ENCODE measurements around the gene CAPN14.

Gene CAPN14

GRCh38 chr2:31253356-31254131 is 36.2 kb upstream of the CAPN14 start:
- H3K27ac ChIP-seq (ENCODE audit: low read length), result no peak overlapping the region
- H3K9ac ChIP-seq (ENCODE audit: low read length in 2 of 2), result no peak overlapping the region
- peaks cover 0 to 2% of the 10 kb centered on the region in 2 donors for H3K36me3 ChIP-seq (ENCODE audit: control insufficient read depth in 2 of 2, insufficient read depth in 2 of 2, low read length in 2 of 2)
- no peaks in the 10 kb centered on the region for H3K27me3 ChIP-seq (ENCODE audit: control insufficient read depth in 1 of 2, insufficient read depth in 2 of 2, low read length in 2 of 2)
- H3K4me1 ChIP-seq (ENCODE audit: control insufficient read depth, insufficient read depth, low read length), result no peaks in the 10 kb centered on the region
- H3K9me3 ChIP-seq (ENCODE audit: control insufficient read depth in 2 of 2, low read length in 2 of 2), result no peaks in the 10 kb centered on the region
- no peak overlapping the region for H3K4me3 ChIP-seq (ENCODE audit: low read length in 2 of 2)

GRCh38 chr2:31251851-31252250 is 34.5 kb upstream of the CAPN14 start:
- no peak overlapping the region for H3K4me3 ChIP-seq (ENCODE audit: low read length in 2 of 2)
- H3K9me3 ChIP-seq (ENCODE audit: control insufficient read depth in 2 of 2, low read length in 2 of 2), result no peaks in the 10 kb centered on the region
- no peak overlapping the region for H3K9ac ChIP-seq (ENCODE audit: low read length in 2 of 2)
- no peaks in the 10 kb centered on the region for H3K4me1 ChIP-seq (ENCODE audit: control insufficient read depth, insufficient read depth, low read length)
- H3K27me3 ChIP-seq (ENCODE audit: control insufficient read depth in 1 of 2, insufficient read depth in 2 of 2, low read length in 2 of 2), result no peaks in the 10 kb centered on the region
- peaks cover 0 to 2% of the 10 kb centered on the region in 2 donors for H3K36me3 ChIP-seq (ENCODE audit: control insufficient read depth in 2 of 2, insufficient read depth in 2 of 2, low read length in 2 of 2)
- no peak overlapping the region for H3K27ac ChIP-seq (ENCODE audit: low read length)

GRCh38 chr2:31251018-31251417 is 33.7 kb upstream of the CAPN14 start:
- no peak overlapping the region for H3K9ac ChIP-seq (ENCODE audit: low read length in 2 of 2)

DNA sequence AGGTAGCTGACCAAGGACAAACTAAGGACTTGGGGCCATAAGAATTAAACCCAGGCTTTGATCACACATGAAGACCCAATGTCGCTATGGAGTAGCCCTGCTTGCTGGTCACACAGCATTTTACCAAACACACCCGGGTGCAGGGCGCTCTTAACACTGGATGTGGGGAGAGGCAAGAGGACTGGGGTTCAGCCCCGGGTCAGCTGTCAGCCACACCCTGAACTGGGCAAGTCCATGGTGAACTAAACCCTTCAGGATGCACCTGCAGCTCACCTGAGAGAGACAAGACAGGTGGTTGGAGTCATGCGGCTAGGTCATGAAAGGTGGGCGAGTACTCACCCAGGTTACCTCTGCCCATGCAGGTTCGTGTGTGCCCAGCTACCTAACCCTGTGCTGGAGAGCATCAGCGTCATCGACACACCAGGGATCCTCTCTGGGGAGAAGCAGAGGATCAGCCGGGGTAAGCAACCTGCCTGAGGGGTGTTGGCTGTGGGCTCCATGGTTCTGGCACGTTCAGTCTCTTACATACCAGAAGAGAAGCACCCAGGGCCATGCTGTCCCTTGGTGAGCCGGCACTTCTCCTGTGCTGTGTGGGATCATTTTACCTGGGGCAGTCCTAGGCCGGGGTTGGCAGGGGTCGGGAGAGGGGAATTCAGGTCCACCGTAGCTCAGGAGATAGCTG is 31.8 kb upstream of the CAPN14 start:
- no peak overlapping the region for H3K27ac ChIP-seq (ENCODE audit: low read length)
- peaks cover 0 to 3% of the 10 kb centered on the region in 2 donors for H3K36me3 ChIP-seq (ENCODE audit: control insufficient read depth in 2 of 2, insufficient read depth in 2 of 2, low read length in 2 of 2)
- no peak overlapping the region for H3K4me3 ChIP-seq (ENCODE audit: low read length in 2 of 2)
- H3K9me3 ChIP-seq (ENCODE audit: control insufficient read depth in 2 of 2, low read length in 2 of 2), result no peaks in the 10 kb centered on the region
- H3K27me3 ChIP-seq (ENCODE audit: control insufficient read depth in 1 of 2, insufficient read depth in 2 of 2, low read length in 2 of 2), result no peaks in the 10 kb centered on the region
- no peaks in the 10 kb centered on the region for H3K4me1 ChIP-seq (ENCODE audit: control insufficient read depth, insufficient read depth, low read length)
- no peak overlapping the region for H3K9ac ChIP-seq (ENCODE audit: low read length in 2 of 2)

More at GRCh38 chr2:31251018-31251417, 33.7 kb upstream of the CAPN14 start:
- H3K4me3 ChIP-seq (ENCODE audit: low read length in 2 of 2), result no peak overlapping the region
- no peaks in the 10 kb centered on the region for H3K27me3 ChIP-seq (ENCODE audit: control insufficient read depth in 1 of 2, insufficient read depth in 2 of 2, low read length in 2 of 2)
- H3K36me3 ChIP-seq (ENCODE audit: control insufficient read depth in 2 of 2, insufficient read depth in 2 of 2, low read length in 2 of 2), result peaks cover 0 to 2% of the 10 kb centered on the region in 2 donors
- no peaks in the 10 kb centered on the region for H3K9me3 ChIP-seq (ENCODE audit: control insufficient read depth in 2 of 2, low read length in 2 of 2)
- H3K4me1 ChIP-seq (ENCODE audit: control insufficient read depth, insufficient read depth, low read length), result no peaks in the 10 kb centered on the region
- no peak overlapping the region for H3K27ac ChIP-seq (ENCODE audit: low read length)

GRCh38 chr2:31248139-31248538 is 30.8 kb upstream of the CAPN14 start:
- no peak overlapping the region for H3K9ac ChIP-seq (ENCODE audit: low read length in 2 of 2)
- H3K27ac ChIP-seq (ENCODE audit: low read length), result no peak overlapping the region
- no peaks in the 10 kb centered on the region for H3K27me3 ChIP-seq (ENCODE audit: control insufficient read depth in 1 of 2, insufficient read depth in 2 of 2, low read length in 2 of 2)
- no peak overlapping the region for H3K4me3 ChIP-seq (ENCODE audit: low read length in 2 of 2)
- H3K9me3 ChIP-seq (ENCODE audit: control insufficient read depth in 2 of 2, low read length in 2 of 2), result no peaks in the 10 kb centered on the region
- H3K4me1 ChIP-seq (ENCODE audit: control insufficient read depth, insufficient read depth, low read length), result no peaks in the 10 kb centered on the region
- H3K36me3 ChIP-seq (ENCODE audit: control insufficient read depth in 2 of 2, insufficient read depth in 2 of 2, low read length in 2 of 2), result peaks cover 0 to 4% of the 10 kb centered on the region in 2 donors

DNA sequence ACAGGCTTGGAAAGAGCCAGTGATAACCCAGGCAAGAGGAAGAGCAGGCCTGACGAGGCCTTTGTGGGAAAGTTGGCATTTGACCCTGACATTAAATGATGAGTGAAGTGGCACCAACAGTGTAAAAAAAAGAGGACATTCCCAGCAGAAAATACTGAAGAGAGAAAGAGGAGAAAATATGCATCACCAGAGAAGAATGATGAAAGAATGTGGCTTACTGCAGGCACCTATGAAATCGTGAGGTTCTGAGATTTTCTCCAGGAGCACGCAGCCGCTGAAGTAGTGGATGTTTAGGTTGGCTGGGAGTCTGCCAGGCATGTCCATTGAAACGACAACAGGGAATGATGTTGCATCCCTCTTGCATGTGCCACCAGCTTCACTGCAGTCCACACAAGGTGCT is 30.4 kb upstream of the CAPN14 start:
- no peak overlapping the region for H3K9ac ChIP-seq (ENCODE audit: low read length in 2 of 2)
- no peaks in the 10 kb centered on the region for H3K4me1 ChIP-seq (ENCODE audit: control insufficient read depth, insufficient read depth, low read length)
- no peaks in the 10 kb centered on the region for H3K27me3 ChIP-seq (ENCODE audit: control insufficient read depth in 1 of 2, insufficient read depth in 2 of 2, low read length in 2 of 2)
- no peaks in the 10 kb centered on the region for H3K9me3 ChIP-seq (ENCODE audit: control insufficient read depth in 2 of 2, low read length in 2 of 2)
- no peak overlapping the region for H3K27ac ChIP-seq (ENCODE audit: low read length)
- no peak overlapping the region for H3K4me3 ChIP-seq (ENCODE audit: low read length in 2 of 2)
- H3K36me3 ChIP-seq (ENCODE audit: control insufficient read depth in 2 of 2, insufficient read depth in 2 of 2, low read length in 2 of 2), result peaks cover 0 to 4% of the 10 kb centered on the region in 2 donors

DNA sequence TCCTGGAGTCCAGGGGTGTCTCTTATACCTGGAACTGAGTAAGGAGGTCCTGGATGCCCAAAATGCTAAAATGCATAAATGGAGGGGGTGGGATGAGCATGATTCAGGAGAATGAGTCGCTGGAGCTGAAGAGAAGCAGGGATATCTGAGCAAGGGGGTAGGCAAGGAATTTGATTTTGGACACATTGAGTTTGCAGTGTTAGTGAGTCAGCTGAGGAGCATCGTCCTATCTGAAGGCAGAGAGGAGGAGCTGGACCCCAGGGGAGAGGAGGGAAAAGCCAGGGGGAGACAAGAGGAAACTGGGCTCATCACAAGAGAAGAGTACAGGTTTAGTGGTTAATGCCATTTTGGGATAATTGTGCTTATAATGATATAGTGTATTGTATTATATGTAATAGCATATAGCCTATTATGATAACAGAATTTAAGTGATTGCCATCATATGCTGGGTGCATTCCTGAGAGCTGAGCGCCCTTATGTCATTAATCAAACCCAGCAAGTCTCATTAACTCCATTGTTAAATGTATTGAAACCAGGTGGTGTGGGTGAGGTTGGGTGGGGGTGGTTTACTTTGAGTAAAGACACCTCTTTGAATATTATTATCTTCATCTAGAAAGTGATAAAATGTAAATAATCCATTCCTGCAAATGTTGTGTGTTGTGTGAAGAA is 29.0 kb upstream of the CAPN14 start:
- no peak overlapping the region for H3K4me3 ChIP-seq (ENCODE audit: low read length in 2 of 2)
- no peak overlapping the region for H3K9ac ChIP-seq (ENCODE audit: low read length in 2 of 2)
- H3K27ac ChIP-seq (ENCODE audit: low read length), result no peak overlapping the region
- H3K9me3 ChIP-seq (ENCODE audit: control insufficient read depth in 2 of 2, low read length in 2 of 2), result no peaks in the 10 kb centered on the region
- no peaks in the 10 kb centered on the region for H3K27me3 ChIP-seq (ENCODE audit: control insufficient read depth in 1 of 2, insufficient read depth in 2 of 2, low read length in 2 of 2)
- H3K4me1 ChIP-seq (ENCODE audit: control insufficient read depth, insufficient read depth, low read length), result no peaks in the 10 kb centered on the region
- peaks cover 0 to 4% of the 10 kb centered on the region in 2 donors for H3K36me3 ChIP-seq (ENCODE audit: control insufficient read depth in 2 of 2, insufficient read depth in 2 of 2, low read length in 2 of 2)

- Histone ChIP-seq H3K27ac (ENCODE audit: low read length) (no peak overlapping the region), H3K4me3 (ENCODE audit: low read length in 2 of 2) (no peak overlapping the region), H3K9ac (ENCODE audit: low read length in 2 of 2) (no peak overlapping the region), H3K27me3 (ENCODE audit: control insufficient read depth in 1 of 2, insufficient read depth in 2 of 2, low read length in 2 of 2) (no peaks in the 10 kb centered on the region), H3K4me1 (ENCODE audit: control insufficient read depth, insufficient read depth, low read length) (peaks cover 4% of the 10 kb centered on the region), H3K9me3 (ENCODE audit: control insufficient read depth in 2 of 2, low read length in 2 of 2) (no peaks in the 10 kb centered on the region), H3K36me3 (ENCODE audit: control insufficient read depth in 2 of 2, insufficient read depth in 2 of 2, low read length in 2 of 2) (peaks cover 0 to 4% of the 10 kb centered on the region in 2 donors)
Measured at GRCh38 chr2:31244101-31244500, 26.8 kb upstream of the CAPN14 start.

DNA sequence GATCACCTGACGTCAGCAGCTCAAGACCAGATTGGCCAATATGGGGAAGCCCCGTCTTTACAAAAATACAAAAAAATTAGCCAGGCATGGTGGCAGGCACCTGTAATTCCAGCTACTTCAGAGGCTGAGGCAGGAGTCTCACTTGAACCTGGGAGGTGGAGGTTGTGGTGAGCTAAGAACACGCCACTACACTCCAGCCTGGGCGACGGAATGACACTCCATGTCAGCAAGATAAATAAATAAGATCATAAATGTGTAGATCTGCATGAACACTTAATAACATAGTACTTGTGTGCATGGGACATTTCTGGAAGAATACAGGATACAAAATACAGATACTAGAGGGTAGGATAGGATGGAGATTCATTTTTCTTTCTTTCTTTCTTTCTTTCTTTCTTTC is 25.7 kb upstream of the CAPN14 start:
- Histone ChIP-seq H3K9ac (ENCODE audit: low read length in 2 of 2) (no peak overlapping the region), H3K9me3 (ENCODE audit: control insufficient read depth in 2 of 2, low read length in 2 of 2) (no peaks in the 10 kb centered on the region)

DNA sequence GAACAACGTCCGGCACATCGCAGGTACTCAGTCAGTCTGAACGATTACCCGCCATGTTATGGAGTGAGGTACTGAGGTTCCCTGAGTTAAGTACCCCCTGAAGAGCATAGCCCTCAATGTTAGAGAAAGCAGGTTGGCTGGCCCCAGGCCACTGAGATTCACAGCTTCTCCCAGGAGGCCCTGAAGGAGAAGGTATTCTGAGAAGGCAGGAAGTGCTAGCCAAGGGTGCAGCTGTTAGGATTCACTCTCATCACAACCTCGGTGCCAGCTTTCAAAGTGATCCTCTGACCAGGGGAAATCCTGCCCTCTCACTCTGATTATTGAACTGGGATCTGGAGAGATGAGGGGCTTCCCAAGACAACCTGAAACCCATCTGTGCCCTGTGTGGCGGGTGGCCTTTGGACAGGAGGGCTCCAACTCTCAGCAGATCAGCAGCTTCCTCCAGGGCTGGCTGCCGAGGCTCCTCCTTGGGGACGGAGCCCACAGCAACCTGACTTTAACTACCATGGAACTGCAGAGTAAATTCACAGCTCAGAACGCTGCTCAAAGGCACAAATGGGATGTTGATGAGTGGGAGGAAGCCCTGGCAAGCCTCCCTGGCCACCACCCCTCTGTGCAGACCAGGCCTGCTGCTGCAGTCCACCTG is 24.4 kb upstream of the CAPN14 start:
- no peaks in the 10 kb centered on the region for H3K9me3 ChIP-seq (ENCODE audit: control insufficient read depth in 2 of 2, low read length in 2 of 2)
- no peak overlapping the region for H3K9ac ChIP-seq (ENCODE audit: low read length in 2 of 2)
- H3K27me3 ChIP-seq (ENCODE audit: control insufficient read depth in 1 of 2, insufficient read depth in 2 of 2, low read length in 2 of 2), result no peaks in the 10 kb centered on the region
- H3K4me1 ChIP-seq (ENCODE audit: control insufficient read depth, insufficient read depth, low read length), result peaks cover 4% of the 10 kb centered on the region
- H3K36me3 ChIP-seq (ENCODE audit: control insufficient read depth in 2 of 2, insufficient read depth in 2 of 2, low read length in 2 of 2), result peaks cover 0 to 4% of the 10 kb centered on the region in 2 donors
- H3K27ac ChIP-seq (ENCODE audit: low read length), result no peak overlapping the region
- no peak overlapping the region for H3K4me3 ChIP-seq (ENCODE audit: low read length in 2 of 2)

More for the DNA sequence above, 25.7 kb upstream of the CAPN14 start:
- H3K27me3 ChIP-seq (ENCODE audit: control insufficient read depth in 1 of 2, insufficient read depth in 2 of 2, low read length in 2 of 2), result no peaks in the 10 kb centered on the region
- H3K4me1 ChIP-seq (ENCODE audit: control insufficient read depth, insufficient read depth, low read length), result peaks cover 4% of the 10 kb centered on the region
- H3K36me3 ChIP-seq (ENCODE audit: control insufficient read depth in 2 of 2, insufficient read depth in 2 of 2, low read length in 2 of 2), result peaks cover 0 to 4% of the 10 kb centered on the region in 2 donors
- no peak overlapping the region for H3K4me3 ChIP-seq (ENCODE audit: low read length in 2 of 2)
- H3K27ac ChIP-seq (ENCODE audit: low read length), result no peak overlapping the region

Measured in stomach smooth muscle (tissue), 2 donors.